Right lobe of liver (tissue), 5 donors: ENCODE results near the gene TEX50. TPM values are rescaled to one million over a fixed set of nuclear protein-coding genes. Genes with fewer than 3 reads are reported as not detected.

Source experiments
- total RNA-seq, 6 experiments: library from RNA; depleted of rRNA in 2 of 6; stranded (reverse); fragments of >200 nt in 2 of 6; fragmentation: NEBNext Ultra II Directional in 3 of 6; extraction: Animal tissue kit (Norgen Biotek cat#: 25700) in 3 of 6; gene quantifications; one replicate each; pipeline versions ENCODE4 v1.1.0 to v1.2.4, GENCODE V29; 2016 to 2023
- donor health status: DM: no; HTN: no; CAD: no.
- donor health status: DM: no; HTN: no; CAD: no.
- donor health status: DM: no; HTN: yes; CAD: no.
- donor health status: DM: no; HTN: yes; CAD: no.

TEX50 gene
- total RNA-seq, 6 experiments from 2014 or later, result not detected

Other genes with a start within 250 kb of the TEX50 start
- gene PRDX6, start 158.0 kb upstream of the TEX50 start, total RNA-seq, result 100 to 1,000 TPM; 213 to 552 (median 407) TPM
- not detected for gene SLC9C2, start 32.3 kb upstream of the TEX50 start, total RNA-seq
- gene ANKRD45, start 34.5 kb downstream of the TEX50 start, total RNA-seq, result under 1 TPM in 1 of 6 experiments, not detected in 5; 0.15 TPM
- gene KLHL20, start 79.6 kb downstream of the TEX50 start, total RNA-seq, result 10 to 100 TPM in 5 of 6 experiments, 1 to 10 TPM in 1; 9.2 to 15.5 (median 12.5) TPM
- gene DARS2, start 189.3 kb downstream of the TEX50 start, total RNA-seq, result 10 to 100 TPM in 5 of 6 experiments, 1 to 10 TPM in 1; 10.0 to 14.6 (median 13.4) TPM
- gene CENPL, start 189.5 kb downstream of the TEX50 start, total RNA-seq, result 1 to 10 TPM; 1.0 to 2.2 (median 1.6) TPM
- 10 to 100 TPM; 37.4 to 85.2 (median 61.5) TPM for gene GAS5, start 232.7 kb downstream of the TEX50 start, total RNA-seq
- gene ZBTB37, start 233.0 kb downstream of the TEX50 start, total RNA-seq, result 1 to 10 TPM; 2.8 to 6.1 (median 4.7) TPM